Immature natural killer cell (primary cell): ENCODE measurements around the gene MAPK10. TPM values are rescaled to one million over a fixed set of nuclear protein-coding genes. Genes with fewer than 3 reads are reported as not detected.
"Not testable (repeated sequence)": the region's sequence is repeated elsewhere in the genome, so short reads cannot be mapped to it uniquely, and the experiment has no call there.

ENCODE experiments used
- DNase-seq, 3 donors: peaks; one replicate each; pipeline ENCODE4 v3.0.0; 2022; ENCODE audit warnings: mixed read lengths in 1 of 3
- H3K27ac Mint-ChIP-seq, 6 donors: one replicate each; pipeline ENCODE4 v1.8.0; 2020; ENCODE audit warnings: mixed read lengths in 6 of 6, mild to moderate bottlenecking in 5 of 6, inconsistent platforms in 4 of 6, moderate library complexity in 3 of 6
- H3K27me3 Mint-ChIP-seq, 3 donors: one replicate each; pipeline ENCODE4 v1.8.0; 2020 to 2021; ENCODE audit warnings: low read depth in 3 of 3, mild to moderate bottlenecking in 3 of 3, mixed read lengths in 3 of 3, moderate library complexity in 3 of 3, inconsistent platforms in 1 of 3
- H3K36me3 Mint-ChIP-seq, 3 donors: one replicate each; pipeline ENCODE4 v1.8.0; 2020; ENCODE audit warnings: mixed read lengths in 3 of 3, inconsistent platforms in 2 of 3, mild to moderate bottlenecking in 2 of 3
- H3K4me1 Mint-ChIP-seq, 2 donors: one replicate each; pipeline ENCODE4 v1.8.0; 2020; ENCODE audit warnings: inconsistent platforms in 2 of 2, mild to moderate bottlenecking in 2 of 2, mixed read lengths in 2 of 2, moderate library complexity in 1 of 2
- H3K4me3 Mint-ChIP-seq, 5 donors: one replicate each; pipeline ENCODE4 v1.8.0; 2020; ENCODE audit warnings: mild to moderate bottlenecking in 5 of 5, mixed read lengths in 5 of 5, inconsistent platforms in 3 of 5, moderate library complexity in 3 of 5
- H3K9me3 Mint-ChIP-seq, 6 donors: one replicate each; pipeline ENCODE4 v1.8.0; 2020; ENCODE audit warnings: mild to moderate bottlenecking in 6 of 6, mixed read lengths in 6 of 6, inconsistent platforms in 4 of 6, moderate library complexity in 3 of 6
- polyA plus RNA-seq, 3 donors: library from polyadenylated mRNA; unstranded; fragments of 300-500 nt; fragmentation: Illumina TruSeq; gene quantifications; one replicate each; pipeline ENCODE4 v1.2.3, GENCODE V29; 2021

The MAPK10 gene
- polyA plus RNA-seq, 3 donors from 2014 or later, result not detected

- Mint-ChIP-seq H3K4me1 (no peaks in the 10 kb centered on the region), H3K4me3 (no peak overlapping the region), H3K36me3 (no peaks in the 10 kb centered on the region), H3K27me3 (peaks cover 0 to 1% (median 1%) of the 10 kb centered on the region in 3 donors), H3K9me3 (peaks cover 0 to 6% (median 3%) of the 10 kb centered on the region in 6 donors), H3K27ac (no peak overlapping the region)
- no peak for DNase-seq
Measured at GRCh38 chr4:86043755-86044592, 315.9 kb downstream of the MAPK10 start.

GRCh38 chr4:86038037-86038436, 321.8 kb downstream of the MAPK10 start:
- H3K27me3 Mint-ChIP-seq, result peaks cover 0 to 3% (median 3%) of the 10 kb centered on the region in 3 donors
- H3K27ac Mint-ChIP-seq, result no peak overlapping the region
- peaks cover 0 to 5% (median 0%) of the 10 kb centered on the region in 3 donors for H3K36me3 Mint-ChIP-seq
- H3K9me3 Mint-ChIP-seq, result peaks cover 2 to 11% (median 5%) of the 10 kb centered on the region in 6 donors
- H3K4me3 Mint-ChIP-seq, result no peak overlapping the region
- no peak for DNase-seq
- no peaks in the 10 kb centered on the region for H3K4me1 Mint-ChIP-seq

- Mint-ChIP-seq H3K27me3 (peaks cover 0 to 2% (median 2%) of the 10 kb centered on the region in 3 donors), H3K9me3 (peaks cover 2 to 15% (median 5%) of the 10 kb centered on the region in 6 donors), H3K4me3 (no peak overlapping the region), H3K27ac (no peak overlapping the region), H3K4me1 (no peaks in the 10 kb centered on the region), H3K36me3 (peaks cover 0 to 5% (median 0%) of the 10 kb centered on the region in 3 donors)
- no peak for DNase-seq
Measured at GRCh38 chr4:86036736-86037135, 323.1 kb downstream of the MAPK10 start.

- Mint-ChIP-seq H3K27ac (no peak overlapping the region), H3K27me3 (peaks cover under 1 to 2% (median 2%) of the 10 kb centered on the region in 3 donors), H3K9me3 (peaks cover 2 to 16% (median 8%) of the 10 kb centered on the region in 6 donors), H3K4me3 (no peak overlapping the region), H3K4me1 (no peaks in the 10 kb centered on the region), H3K36me3 (peaks cover 0 to 5% (median 0%) of the 10 kb centered on the region in 3 donors)
- no peak for DNase-seq
Measured at GRCh38 chr4:86035688-86036087, 324.2 kb downstream of the MAPK10 start.

GRCh38 chr4:86034616-86035015, 325.2 kb downstream of the MAPK10 start:
- no peak overlapping the region for H3K4me3 Mint-ChIP-seq
- DNase-seq, result no peak
- H3K4me1 Mint-ChIP-seq, result no peaks in the 10 kb centered on the region
- peaks cover 0 to 14% (median 8%) of the 10 kb centered on the region in 6 donors for H3K9me3 Mint-ChIP-seq
- H3K27me3 Mint-ChIP-seq, result peaks cover 2 to 6% (median 2%) of the 10 kb centered on the region in 3 donors
- peaks cover 0 to 5% (median 0%) of the 10 kb centered on the region in 3 donors for H3K36me3 Mint-ChIP-seq
- H3K27ac Mint-ChIP-seq, result no peak overlapping the region

- peaks cover 2 to 6% (median 2%) of the 10 kb centered on the region in 3 donors for H3K27me3 Mint-ChIP-seq
- H3K4me1 Mint-ChIP-seq, result no peaks in the 10 kb centered on the region
- H3K36me3 Mint-ChIP-seq, result peaks cover 0 to 5% (median 0%) of the 10 kb centered on the region in 3 donors
- no peak overlapping the region for H3K4me3 Mint-ChIP-seq
- peaks cover 0 to 15% (median 8%) of the 10 kb centered on the region in 6 donors for H3K9me3 Mint-ChIP-seq
- no peak overlapping the region for H3K27ac Mint-ChIP-seq
- no peak for DNase-seq
Measured at GRCh38 chr4:86033171-86033570, 326.7 kb downstream of the MAPK10 start.

GRCh38 chr4:86032476-86033022, 327.3 kb downstream of the MAPK10 start:
- peaks cover 0 to 7% (median 0%) of the 10 kb centered on the region in 3 donors for H3K36me3 Mint-ChIP-seq
- peaks cover 0 to 19% (median 10%) of the 10 kb centered on the region in 6 donors for H3K9me3 Mint-ChIP-seq
- no peak overlapping the region for H3K27ac Mint-ChIP-seq
- DNase-seq, result no peak
- H3K27me3 Mint-ChIP-seq, result peaks cover 2 to 8% (median 2%) of the 10 kb centered on the region in 3 donors
- no peaks in the 10 kb centered on the region for H3K4me1 Mint-ChIP-seq
- no peak overlapping the region for H3K4me3 Mint-ChIP-seq

GRCh38 chr4:86031927-86032326, 327.9 kb downstream of the MAPK10 start:
- Mint-ChIP-seq H3K4me1 (no peaks in the 10 kb centered on the region), H3K27ac (no peak overlapping the region), H3K36me3 (peaks cover 0 to 8% (median 0%) of the 10 kb centered on the region in 3 donors), H3K9me3 (peaks cover 0 to 21% (median 10%) of the 10 kb centered on the region in 6 donors), H3K4me3 (no peak overlapping the region), H3K27me3 (peaks cover 2 to 8% (median 2%) of the 10 kb centered on the region in 3 donors)
- no peak for DNase-seq

GRCh38 chr4:86026720-86027119, 333.1 kb downstream of the MAPK10 start:
- H3K9me3 Mint-ChIP-seq, result peaks cover 0 to 21% (median 6%) of the 10 kb centered on the region in 6 donors
- peaks cover 0 to 6% (median 2%) of the 10 kb centered on the region in 3 donors for H3K27me3 Mint-ChIP-seq
- H3K27ac Mint-ChIP-seq, result no peak overlapping the region
- no peak for DNase-seq
- H3K36me3 Mint-ChIP-seq, result peaks cover 0 to 4% (median 0%) of the 10 kb centered on the region in 3 donors
- no peaks in the 10 kb centered on the region for H3K4me1 Mint-ChIP-seq
- H3K4me3 Mint-ChIP-seq, result no peak overlapping the region

- H3K27ac Mint-ChIP-seq, H3K4me3 Mint-ChIP-seq, DNase-seq, H3K4me1 Mint-ChIP-seq, H3K27me3 Mint-ChIP-seq, H3K36me3 Mint-ChIP-seq: not testable (repeated sequence)
- H3K9me3 Mint-ChIP-seq, result peaks cover 0 to 13% (median 2%) of the 10 kb centered on the region in 6 donors
Measured at GRCh38 chr4:86021671-86022070, 338.2 kb downstream of the MAPK10 start.

- Mint-ChIP-seq H3K36me3 (no peaks in the 10 kb centered on the region), H3K4me3 (no peak overlapping the region), H3K9me3 (peaks cover 0 to 19% (median 2%) of the 10 kb centered on the region in 6 donors), H3K27me3 (peaks cover 0 to 3% (median 0%) of the 10 kb centered on the region in 3 donors), H3K4me1 (no peaks in the 10 kb centered on the region), H3K27ac (no peak overlapping the region)
- DNase-seq, result no peak
Measured at GRCh38 chr4:86019906-86020305, 339.9 kb downstream of the MAPK10 start.

- Mint-ChIP-seq H3K27me3 (peaks cover 0 to 3% (median 0%) of the 10 kb centered on the region in 3 donors), H3K36me3 (no peaks in the 10 kb centered on the region), H3K27ac (no peak overlapping the region), H3K4me3 (no peak overlapping the region), H3K4me1 (no peaks in the 10 kb centered on the region), H3K9me3 (peaks cover 0 to 19% (median 1%) of the 10 kb centered on the region in 6 donors)
- DNase-seq, result no peak
Measured at GRCh38 chr4:86019362-86019761, 340.5 kb downstream of the MAPK10 start.

- peaks cover 0 to 3% (median 0%) of the 10 kb centered on the region in 3 donors for H3K27me3 Mint-ChIP-seq
- H3K27ac Mint-ChIP-seq, result no peak overlapping the region
- H3K4me1 Mint-ChIP-seq, result no peaks in the 10 kb centered on the region
- H3K36me3 Mint-ChIP-seq, result no peaks in the 10 kb centered on the region
- H3K4me3 Mint-ChIP-seq, result no peak overlapping the region
- H3K9me3 Mint-ChIP-seq, result peaks cover 0 to 14% (median 0%) of the 10 kb centered on the region in 6 donors
- no peak for DNase-seq
Measured at GRCh38 chr4:86015412-86016350, 344.2 kb downstream of the MAPK10 start.
